ENCODE results near the gene CACNA1C. TPM values are rescaled to one million over a fixed set of nuclear protein-coding genes. Genes with fewer than 3 reads are reported as not detected.

The CACNA1C gene
- total RNA-seq, 6 donors from 2014 or later, result 5.2 to 45.1 (median 8.8) TPM

GRCh38 chr12:2064071-2064507 is 11.3 kb downstream of the CACNA1C start:
- 17 to 29% methylated on average over 5 of the region's 5 CpGs for WGBS, 2 donors
- H3K27me3 ChIP-seq, result no peaks in the 10 kb centered on the region
- H3K4me1 ChIP-seq, result peaks cover 0 to 16% (median 5%) of the 10 kb centered on the region in 4 donors
- H3K27ac ChIP-seq, result peak overlapping the region in 3 of 4 donors; percentile 57 to 82 (median 68)
- peak overlapping the region in 2 of 4 donors; percentile 9 to 17 for H3K4me3 ChIP-seq
- no peaks in the 10 kb centered on the region for H3K36me3 ChIP-seq
- DNase-seq, result no peak
- no peaks in the 10 kb centered on the region for H3K9me3 ChIP-seq
- TF ChIP-seq POLR2AphosphoS5 (IDR thresholded peaks at IDR 0.05) (no peak), EP300 (IDR thresholded peaks at IDR 0.05) (no peak), POLR2A (IDR thresholded peaks at IDR 0.05) (no peak)
- TF ChIP-seq, protein P1, sequence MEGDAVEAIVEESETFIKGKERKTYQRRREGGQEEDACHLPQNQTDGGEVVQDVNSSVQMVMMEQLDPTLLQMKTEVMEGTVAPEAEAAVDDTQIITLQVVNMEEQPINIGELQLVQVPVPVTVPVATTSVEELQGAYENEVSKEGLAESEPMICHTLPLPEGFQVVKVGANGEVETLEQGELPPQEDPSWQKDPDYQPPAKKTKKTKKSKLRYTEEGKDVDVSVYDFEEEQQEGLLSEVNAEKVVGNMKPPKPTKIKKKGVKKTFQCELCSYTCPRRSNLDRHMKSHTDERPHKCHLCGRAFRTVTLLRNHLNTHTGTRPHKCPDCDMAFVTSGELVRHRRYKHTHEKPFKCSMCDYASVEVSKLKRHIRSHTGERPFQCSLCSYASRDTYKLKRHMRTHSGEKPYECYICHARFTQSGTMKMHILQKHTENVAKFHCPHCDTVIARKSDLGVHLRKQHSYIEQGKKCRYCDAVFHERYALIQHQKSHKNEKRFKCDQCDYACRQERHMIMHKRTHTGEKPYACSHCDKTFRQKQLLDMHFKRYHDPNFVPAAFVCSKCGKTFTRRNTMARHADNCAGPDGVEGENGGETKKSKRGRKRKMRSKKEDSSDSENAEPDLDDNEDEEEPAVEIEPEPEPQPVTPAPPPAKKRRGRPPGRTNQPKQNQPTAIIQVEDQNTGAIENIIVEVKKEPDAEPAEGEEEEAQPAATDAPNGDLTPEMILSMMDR (IDR thresholded peaks at IDR 0.05), result no peak
- peak in 1 of 2 donors; percentile 42 for ATAC-seq (ENCODE audit: low FRiP score in 2 of 2)

DNA sequence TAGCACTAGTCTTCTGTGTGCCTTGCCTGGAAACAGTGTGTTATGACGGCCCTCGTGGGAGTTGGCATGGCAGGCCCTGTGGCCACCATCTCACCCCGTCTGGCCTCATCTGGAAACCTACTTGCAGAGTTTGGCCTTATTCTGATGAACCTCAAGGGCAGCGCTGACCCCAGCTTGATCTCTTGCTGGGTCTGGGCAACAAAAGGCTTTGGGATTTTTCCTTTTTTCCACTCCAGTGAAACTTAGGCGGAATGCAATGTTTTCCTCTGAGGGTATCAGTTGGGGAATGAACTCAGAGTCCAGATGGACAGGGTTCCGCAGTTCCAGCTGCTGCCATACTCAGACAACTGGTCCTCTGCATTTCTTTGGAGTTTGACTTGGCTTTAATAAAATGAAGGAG is 15.9 kb downstream of the CACNA1C start:
- Histone ChIP-seq H3K9me3 (peaks cover 0 to 10% (median 9%) of the 10 kb centered on the region in 4 donors), H3K27ac (no peak overlapping the region), H3K4me1 (peaks cover 0 to 15% (median 5%) of the 10 kb centered on the region in 4 donors), H3K4me3 (no peak overlapping the region), H3K27me3 (no peaks in the 10 kb centered on the region), H3K36me3 (no peaks in the 10 kb centered on the region)
- WGBS, 2 donors, result 56 to 92% methylated on average over 6 of the region's 6 CpGs
- TF ChIP-seq POLR2AphosphoS5 (IDR thresholded peaks at IDR 0.05) (no peak), POLR2A (IDR thresholded peaks at IDR 0.05) (no peak), EP300 (IDR thresholded peaks at IDR 0.05) (no peak)
- TF ChIP-seq, protein P1 (IDR thresholded peaks at IDR 0.05), result no peak
- ATAC-seq (ENCODE audit: low FRiP score in 2 of 2) (no peak), DNase-seq (no peak)

GRCh38 chr12:2070440-2071045 is 17.8 kb downstream of the CACNA1C start:
- no peak for TF ChIP-seq POLR2AphosphoS5 (IDR thresholded peaks at IDR 0.05)
- TF ChIP-seq POLR2A (IDR thresholded peaks at IDR 0.05), result no peak
- TF ChIP-seq, protein P1 (IDR thresholded peaks at IDR 0.05), result no peak
- TF ChIP-seq EP300 (IDR thresholded peaks at IDR 0.05), result no peak
- Histone ChIP-seq H3K4me1 (peaks cover 0 to 5% (median 0%) of the 10 kb centered on the region in 4 donors), H3K4me3 (no peak overlapping the region), H3K9me3 (peaks cover 0 to 10% (median 9%) of the 10 kb centered on the region in 4 donors), H3K27ac (no peak overlapping the region), H3K36me3 (no peaks in the 10 kb centered on the region), H3K27me3 (no peaks in the 10 kb centered on the region)
- ATAC-seq (ENCODE audit: low FRiP score in 2 of 2), result no peak
- DNase-seq, result no peak
- WGBS, 2 donors, result 94 to 98% methylated on average over 2 of the region's 2 CpGs

DNA sequence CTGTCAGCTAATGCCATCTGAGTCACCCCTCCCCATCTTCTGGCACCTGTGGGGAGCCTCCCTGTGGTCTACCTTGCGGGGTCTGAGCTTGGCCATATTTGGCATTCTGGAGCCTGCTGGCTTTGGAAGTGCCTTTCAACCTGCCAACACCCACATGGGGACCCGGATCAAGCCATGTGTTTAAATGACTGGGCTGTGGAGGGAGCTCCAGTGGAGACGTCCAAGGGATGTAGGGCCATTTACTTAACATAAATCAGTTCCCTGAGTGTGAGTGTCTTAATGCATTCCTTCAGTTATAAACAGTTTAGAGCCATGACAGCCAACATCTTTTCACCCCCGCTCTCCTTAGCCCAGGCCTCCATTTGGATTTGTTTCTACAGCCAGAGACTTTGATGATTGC is 22.0 kb downstream of the CACNA1C start:
- no peak for DNase-seq
- peaks cover 0 to 8% (median 6%) of the 10 kb centered on the region in 4 donors for H3K9me3 ChIP-seq
- TF ChIP-seq EP300 (IDR thresholded peaks at IDR 0.05) (no peak), POLR2AphosphoS5 (IDR thresholded peaks at IDR 0.05) (no peak), POLR2A (IDR thresholded peaks at IDR 0.05) (no peak)
- TF ChIP-seq, protein P1 (IDR thresholded peaks at IDR 0.05), result no peak
- H3K27me3 ChIP-seq, result no peaks in the 10 kb centered on the region
- 63 to 84% methylated on average over 4 of the region's 4 CpGs for WGBS, 2 donors
- H3K4me1 ChIP-seq, result peaks cover 0 to 5% (median 0%) of the 10 kb centered on the region in 4 donors
- H3K4me3 ChIP-seq, result no peak overlapping the region
- no peaks in the 10 kb centered on the region for H3K36me3 ChIP-seq
- ATAC-seq (ENCODE audit: low FRiP score in 2 of 2), result no peak
- peak overlapping the region in 3 of 4 donors; percentile 32 to 58 (median 42) for H3K27ac ChIP-seq

Measured in upper lobe of left lung (tissue), 6 donors.